ENCODE measurements around the gene TOR3A. TPM values are rescaled to one million over a fixed set of nuclear protein-coding genes. Genes with fewer than 3 reads are reported as not detected.

TOR3A gene
- total and polyA plus RNA-seq, 2 of the 13 experiments (the other 11 are each of a cell fraction or from before 2014, with no cell fraction given) = 14.7 to 28.4 TPM

DNA sequence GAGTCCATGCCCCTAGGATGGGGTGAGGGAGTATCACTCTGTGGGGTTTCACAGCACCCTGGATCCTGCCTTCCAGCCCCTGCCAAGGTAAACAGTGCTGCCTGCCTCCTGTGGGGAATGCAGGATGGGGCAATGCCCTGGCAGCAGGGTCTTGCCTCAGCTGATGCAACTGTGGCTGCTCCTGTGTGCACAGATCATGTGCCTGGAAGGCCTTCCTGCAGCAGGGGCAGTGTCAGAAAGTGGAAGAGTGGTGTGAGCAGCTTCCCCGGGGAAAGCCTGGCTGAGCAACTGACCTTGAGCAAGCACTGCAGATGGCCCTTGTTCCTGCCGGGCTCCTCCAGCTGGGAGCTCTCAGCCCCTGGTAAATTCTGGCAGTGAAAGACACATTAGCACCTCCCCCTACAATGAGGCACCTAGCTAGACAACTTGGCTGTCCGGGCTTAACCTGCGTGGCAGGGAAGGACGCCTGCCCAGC lies 9.9 kb downstream of the TOR3A start (continued):
- TF ChIP-seq, protein P1, sequence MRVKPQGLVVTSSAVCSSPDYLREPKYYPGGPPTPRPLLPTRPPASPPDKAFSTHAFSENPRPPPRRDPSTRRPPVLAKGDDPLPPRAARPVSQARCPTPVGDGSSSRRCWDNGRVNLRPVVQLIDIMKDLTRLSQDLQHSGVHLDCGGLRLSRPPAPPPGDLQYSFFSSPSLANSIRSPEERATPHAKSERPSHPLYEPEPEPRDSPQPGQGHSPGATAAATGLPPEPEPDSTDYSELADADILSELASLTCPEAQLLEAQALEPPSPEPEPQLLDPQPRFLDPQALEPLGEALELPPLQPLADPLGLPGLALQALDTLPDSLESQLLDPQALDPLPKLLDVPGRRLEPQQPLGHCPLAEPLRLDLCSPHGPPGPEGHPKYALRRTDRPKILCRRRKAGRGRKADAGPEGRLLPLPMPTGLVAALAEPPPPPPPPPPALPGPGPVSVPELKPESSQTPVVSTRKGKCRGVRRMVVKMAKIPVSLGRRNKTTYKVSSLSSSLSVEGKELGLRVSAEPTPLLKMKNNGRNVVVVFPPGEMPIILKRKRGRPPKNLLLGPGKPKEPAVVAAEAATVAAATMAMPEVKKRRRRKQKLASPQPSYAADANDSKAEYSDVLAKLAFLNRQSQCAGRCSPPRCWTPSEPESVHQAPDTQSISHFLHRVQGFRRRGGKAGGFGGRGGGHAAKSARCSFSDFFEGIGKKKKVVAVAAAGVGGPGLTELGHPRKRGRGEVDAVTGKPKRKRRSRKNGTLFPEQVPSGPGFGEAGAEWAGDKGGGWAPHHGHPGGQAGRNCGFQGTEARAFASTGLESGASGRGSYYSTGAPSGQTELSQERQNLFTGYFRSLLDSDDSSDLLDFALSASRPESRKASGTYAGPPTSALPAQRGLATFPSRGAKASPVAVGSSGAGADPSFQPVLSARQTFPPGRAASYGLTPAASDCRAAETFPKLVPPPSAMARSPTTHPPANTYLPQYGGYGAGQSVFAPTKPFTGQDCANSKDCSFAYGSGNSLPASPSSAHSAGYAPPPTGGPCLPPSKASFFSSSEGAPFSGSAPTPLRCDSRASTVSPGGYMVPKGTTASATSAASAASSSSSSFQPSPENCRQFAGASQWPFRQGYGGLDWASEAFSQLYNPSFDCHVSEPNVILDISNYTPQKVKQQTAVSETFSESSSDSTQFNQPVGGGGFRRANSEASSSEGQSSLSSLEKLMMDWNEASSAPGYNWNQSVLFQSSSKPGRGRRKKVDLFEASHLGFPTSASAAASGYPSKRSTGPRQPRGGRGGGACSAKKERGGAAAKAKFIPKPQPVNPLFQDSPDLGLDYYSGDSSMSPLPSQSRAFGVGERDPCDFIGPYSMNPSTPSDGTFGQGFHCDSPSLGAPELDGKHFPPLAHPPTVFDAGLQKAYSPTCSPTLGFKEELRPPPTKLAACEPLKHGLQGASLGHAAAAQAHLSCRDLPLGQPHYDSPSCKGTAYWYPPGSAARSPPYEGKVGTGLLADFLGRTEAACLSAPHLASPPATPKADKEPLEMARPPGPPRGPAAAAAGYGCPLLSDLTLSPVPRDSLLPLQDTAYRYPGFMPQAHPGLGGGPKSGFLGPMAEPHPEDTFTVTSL (CRISPR knock-in tag; IDR thresholded peaks at IDR 0.05; ENCODE audit: borderline replicate concordance) = no peak
- TF ChIP-seq ZEB1 (IDR thresholded peaks at IDR 0.05; ENCODE audit: insufficient replicate concordance, low read depth) = no peak
- no peak for TF ChIP-seq ZNF749 (CRISPR knock-in tag; IDR thresholded peaks at IDR 0.05; ENCODE audit: borderline replicate concordance)
- TF ChIP-seq CENPX (CRISPR knock-in tag; IDR thresholded peaks at IDR 0.05) = no peak
- TF ChIP-seq ZNF891 (CRISPR knock-in tag; IDR thresholded peaks at IDR 0.05) = no peak; the same call in 1 of the 2 replicates
- TF ChIP-seq CCDC6 (CRISPR knock-in tag; IDR thresholded peaks at IDR 0.05) = peak; percentile 86
- TF ChIP-seq, protein P2, sequence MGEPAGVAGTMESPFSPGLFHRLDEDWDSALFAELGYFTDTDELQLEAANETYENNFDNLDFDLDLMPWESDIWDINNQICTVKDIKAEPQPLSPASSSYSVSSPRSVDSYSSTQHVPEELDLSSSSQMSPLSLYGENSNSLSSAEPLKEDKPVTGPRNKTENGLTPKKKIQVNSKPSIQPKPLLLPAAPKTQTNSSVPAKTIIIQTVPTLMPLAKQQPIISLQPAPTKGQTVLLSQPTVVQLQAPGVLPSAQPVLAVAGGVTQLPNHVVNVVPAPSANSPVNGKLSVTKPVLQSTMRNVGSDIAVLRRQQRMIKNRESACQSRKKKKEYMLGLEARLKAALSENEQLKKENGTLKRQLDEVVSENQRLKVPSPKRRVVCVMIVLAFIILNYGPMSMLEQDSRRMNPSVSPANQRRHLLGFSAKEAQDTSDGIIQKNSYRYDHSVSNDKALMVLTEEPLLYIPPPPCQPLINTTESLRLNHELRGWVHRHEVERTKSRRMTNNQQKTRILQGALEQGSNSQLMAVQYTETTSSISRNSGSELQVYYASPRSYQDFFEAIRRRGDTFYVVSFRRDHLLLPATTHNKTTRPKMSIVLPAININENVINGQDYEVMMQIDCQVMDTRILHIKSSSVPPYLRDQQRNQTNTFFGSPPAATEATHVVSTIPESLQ (CRISPR knock-in tag; conservative IDR thresholded peaks at IDR 0.05) = no peak
- TF ChIP-seq ZNF235 (CRISPR knock-in tag; IDR thresholded peaks at IDR 0.05; ENCODE audit: borderline replicate concordance) = no peak
- no peak for TF ChIP-seq ZFP62 (CRISPR knock-in tag; IDR thresholded peaks at IDR 0.05)
- no peak for TF ChIP-seq ARNTL (CRISPR knock-in tag; IDR thresholded peaks at IDR 0.05)
- TF ChIP-seq STAG1 (CRISPR knock-in tag; IDR thresholded peaks at IDR 0.05) = no peak; the same call in 1 of the 2 replicates
- 0 out of 2 replicates have a peak, but pooled peaks have one; percentile 62 for TF ChIP-seq AKAP8 (CRISPR knock-in tag; IDR thresholded peaks at IDR 0.05)
- TF ChIP-seq, protein P3, sequence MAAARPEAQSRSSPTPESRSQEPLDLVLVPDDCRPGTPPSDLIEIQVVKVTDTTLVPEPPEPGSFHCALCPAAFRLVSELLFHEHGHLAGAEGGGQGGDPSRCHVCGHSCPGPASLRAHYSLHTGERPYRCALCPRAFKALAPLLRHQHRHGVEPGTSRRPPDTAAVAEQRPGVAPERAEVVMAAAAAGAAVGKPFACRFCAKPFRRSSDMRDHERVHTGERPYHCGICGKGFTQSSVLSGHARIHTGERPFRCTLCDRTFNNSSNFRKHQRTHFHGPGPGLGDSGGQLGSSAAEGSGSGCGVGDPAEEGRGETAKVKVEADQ (CRISPR knock-in tag; IDR thresholded peaks at IDR 0.05; ENCODE audit: borderline replicate concordance) = no peak
- no peak for TF ChIP-seq ZNF430 (CRISPR knock-in tag; IDR thresholded peaks at IDR 0.05)
- TF ChIP-seq EEA1 (CRISPR knock-in tag; IDR thresholded peaks at IDR 0.05; ENCODE audit: borderline replicate concordance) = 0 out of 2 replicates have a peak, but pooled peaks have one; percentile 38
- no peak for TF ChIP-seq ZNF552 (CRISPR knock-in tag; IDR thresholded peaks at IDR 0.05; ENCODE audit: borderline replicate concordance)
- TF ChIP-seq TBX2 (CRISPR knock-in tag; IDR thresholded peaks at IDR 0.05; ENCODE audit: borderline replicate concordance) = peak; percentile 66; the same call in 1 of the 2 replicates
- TF ChIP-seq HHEX (CRISPR knock-in tag; IDR thresholded peaks at IDR 0.05) = no peak
- no peak for TF ChIP-seq ZFP36L2 (CRISPR knock-in tag; IDR thresholded peaks at IDR 0.05)
- TF ChIP-seq ZNF543 (CRISPR knock-in tag; IDR thresholded peaks at IDR 0.05) = no peak
- no peak for TF ChIP-seq PHF5A (CRISPR knock-in tag; IDR thresholded peaks at IDR 0.05; ENCODE audit: low read depth, unreplicated experiment)
- no peak for TF ChIP-seq FOXP1 (IDR thresholded peaks at IDR 0.05)
- TF ChIP-seq FOXP1 (CRISPR knock-in tag; IDR thresholded peaks at IDR 0.05) = no peak; the same call in 1 of the 2 replicates
- no peak for TF ChIP-seq CBX1 (IDR thresholded peaks at IDR 0.05; ENCODE audit: low read depth)
- peak; percentile 31; the same call in 1 of the 2 replicates for TF ChIP-seq HOXA3 (CRISPR knock-in tag; IDR thresholded peaks at IDR 0.05)

Data from HepG2 (cell line).